ENCODE results near the gene NEO1. TPM values are rescaled to one million over a fixed set of nuclear protein-coding genes. Genes with fewer than 3 reads are reported as not detected.

The NEO1 gene
- total and polyA plus RNA-seq, 9 of the 15 experiments (the other 6 are each of a cell fraction or from before 2014, with no cell fraction given): 0.08 to 1.7 (median 0.48) TPM

- H3K9me1 ChIP-seq (ENCODE audit: control insufficient read depth, insufficient read depth, low read length): no peaks in the 10 kb centered on the region
- no peaks in the 10 kb centered on the region for H3K36me3 ChIP-seq (ENCODE audit: control insufficient read depth, insufficient read depth, low read length)
- CTCF ChIA-PET (ENCODE audit: low intra/inter-chr PET ratio): no interaction called here
- DNase-seq (ENCODE audit: extremely low read depth in 1 of 4, low spot score in 3 of 4) (no peak), ATAC-seq (no peak), FAIRE-seq (no peak)
- POLR2A ChIA-PET: no interaction called here
- no peaks in the 10 kb centered on the region for H3K79me2 ChIP-seq (ENCODE audit: control insufficient read depth, insufficient read depth, low read length)
- intact Hi-C loops (cut with micrococcal nuclease): no loop called here
- no peak overlapping the region for H3K27ac ChIP-seq (ENCODE audit: extremely low read depth, low read depth, low read length)
- H3K4me3 ChIP-seq: no peak overlapping the region
- TF ChIP-seq EZH2 (IDR thresholded peaks at IDR 0.05; ENCODE audit: borderline replicate concordance, low read depth, low read length) (no peak), PURB (CRISPR knock-in tag; IDR thresholded peaks at IDR 0.05; ENCODE audit: low read depth) (no peak), SPI1 (IDR thresholded peaks at IDR 0.05; ENCODE audit: borderline replicate concordance, low read depth, low read length) (no peak), NFIC (IDR thresholded peaks at IDR 0.05) (no peak), BMI1 (IDR thresholded peaks at IDR 0.05; ENCODE audit: low read length) (no peak), ZNF785 (CRISPR knock-in tag; IDR thresholded peaks at IDR 0.05) (no peak), HLTF (IDR thresholded peaks at IDR 0.05) (no peak), MCM5 (IDR thresholded peaks at IDR 0.05; ENCODE audit: low read depth) (no peak), REST (IDR thresholded peaks at IDR 0.05; ENCODE audit: borderline replicate concordance) (no peak), REST (CRISPR knock-in tag; IDR thresholded peaks at IDR 0.05; ENCODE audit: low read depth) (no peak), KDM1A (IDR thresholded peaks at IDR 0.05) (no peak)
- TF ChIP-seq, protein P1, sequence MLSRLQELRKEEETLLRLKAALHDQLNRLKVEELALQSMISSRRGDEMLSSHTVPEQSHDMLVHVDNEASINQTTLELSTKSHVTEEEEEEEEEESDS (CRISPR knock-in tag; IDR thresholded peaks at IDR 0.05): no peak
- no TSS peak for BruUV-seq (replicated peaks)
- no peaks in the 10 kb centered on the region for H3K9me3 ChIP-seq (replicated peaks; ENCODE audit: control insufficient read depth, insufficient read depth, low read depth, low read length)
- in situ Hi-C loops (cut with MboI): no loop called here
- H3K4me1 ChIP-seq (replicated peaks in 1 of 2; ENCODE audit: control insufficient read depth in 2 of 2, insufficient read depth in 2 of 2, low read length in 2 of 2): peaks cover 0 to 6% of the 10 kb centered on the region in 2 experiments; a peak in 2 of 5 replicates
- WGBS (ENCODE audit: insufficient coverage, low coverage, missing lambda C conversion rate): 2% methylated on average over 5 of the region's 5 CpGs
- no peak overlapping the region for H3K9ac ChIP-seq (ENCODE audit: insufficient read depth in 1 of 2, low read depth in 2 of 2, low read length in 2 of 2)
- H2AFZ ChIP-seq (ENCODE audit: low read depth, low read length): no peak overlapping the region
- no peak overlapping the region for H3K4me2 ChIP-seq (ENCODE audit: insufficient read depth, low read length)
- H3K27me3 ChIP-seq (ENCODE audit: control insufficient read depth in 2 of 2, insufficient read depth in 2 of 2, low read length in 2 of 2): peaks cover 0 to 15% of the 10 kb centered on the region in 2 experiments; a peak in 1 of 5 replicates
- H4K20me1 ChIP-seq (replicated peaks; ENCODE audit: control insufficient read depth, insufficient read depth, low read length): no peaks in the 10 kb centered on the region
Observed at GRCh38 chr15:73022161-73022560, 30.1 kb upstream of the NEO1 start.
